Activated CD4-positive, alpha-beta T cell treated with anti-CD3 and anti-CD28 coated beads for 24 hours (primary cell): ENCODE results near the gene RITA1.
"Not testable (repeated sequence)": the region's sequence is repeated elsewhere in the genome, so short reads cannot be mapped to it uniquely, and the experiment has no call there.

Source experiments
- DNase-seq, 2 donors: peaks; one replicate each; pipeline ENCODE4 v3.0.0-alpha.2; 2020; ENCODE audit warnings: low read depth in 2 of 2

The RITA1 gene

GRCh38 chr12:113185180-113186032, at the start of gene RITA1, which contains the start of gene DDX54:
Gene RITA1 (plus strand): TSS chr12:113185721. CDS start chr12:113186747, 1,026 bp downstream.
Gene DDX54 (minus strand): TSS chr12:113185478. CDS start chr12:113185451, 27 bp downstream.
- DNase-seq, result peak; percentile 76 to 78

GRCh38 chr12:113136128-113136989, 49.2 kb upstream of the RITA1 start:
- peak; percentile 47 to 56 for DNase-seq

GRCh38 chr12:113136990-113137511, 48.5 kb upstream of the RITA1 start:
- DNase-seq, result no peak

- DNase-seq, result no peak
Observed at GRCh38 chr12:113137861-113138783, 47.4 kb upstream of the RITA1 start.

GRCh38 chr12:113138826-113139225, 46.7 kb upstream of the RITA1 start:
- DNase-seq, result no peak

- no peak for DNase-seq
Observed at GRCh38 chr12:113140706-113141105, 44.8 kb upstream of the RITA1 start.

- not testable (repeated sequence) for DNase-seq
Observed at GRCh38 chr12:113141716-113142115, 43.8 kb upstream of the RITA1 start.

- DNase-seq, result no peak
Observed at GRCh38 chr12:113142173-113142885, 43.2 kb upstream of the RITA1 start.

GRCh38 chr12:113142886-113143332, 42.6 kb upstream of the RITA1 start:
- DNase-seq, result no peak

GRCh38 chr12:113143959-113144358, 41.6 kb upstream of the RITA1 start:
- DNase-seq, result no peak

GRCh38 chr12:113144806-113145205, 40.7 kb upstream of the RITA1 start:
- no peak for DNase-seq

GRCh38 chr12:113145720-113146551, 39.6 kb upstream of the RITA1 start:
- no peak for DNase-seq

- no peak for DNase-seq
Observed at GRCh38 chr12:113146999-113147398, 38.5 kb upstream of the RITA1 start.

GRCh38 chr12:113149361-113150150, 36.0 kb upstream of the RITA1 start, which contains the start of gene CFAP73:
Gene CFAP73 (plus strand): TSS chr12:113149724. CDS start chr12:113149858, 134 bp downstream.
- no peak for DNase-seq

- DNase-seq, result no peak
Observed at GRCh38 chr12:113151655-113152054, 33.9 kb upstream of the RITA1 start.

- no peak for DNase-seq
Observed at GRCh38 chr12:113152196-113152834, 33.2 kb upstream of the RITA1 start.

- DNase-seq, result peak; percentile 33 to 49
Observed at GRCh38 chr12:113152835-113153814, 32.4 kb upstream of the RITA1 start.
